Glomerular visceral epithelial cell (primary cell): ENCODE measurements around the gene CSTF2T.

Experiments used
- DNase-seq: peaks from one replicate; pipeline ENCODE4 v3.0.0-alpha.2; 2016; ENCODE audit errors: extremely low spot score

Gene CSTF2T

GRCh38 chr10:51649064-51649463 is 50.3 kb downstream of the CSTF2T start:
- DNase-seq: no peak
